SJCRH30 (cell line): ENCODE measurements around the gene PDPK1. TPM values are rescaled to one million over a fixed set of nuclear protein-coding genes. Genes with fewer than 3 reads are reported as not detected.

Experiments
- DNase-seq, 2 experiments: peaks; one replicate each; pipeline ENCODE4 v3.0.0-alpha.2; 2015 to 2020
- H3K27ac ChIP-seq: fragments of 250-450 bp; sonication (Bioruptor Pico); 2 replicates; pipeline ENCODE4 v1.5.1; 2020; ENCODE audit warnings: mild to moderate bottlenecking, moderate library complexity
- H3K27me3 ChIP-seq: fragments of 250-450 bp; sonication (Bioruptor Pico); 2 replicates; pipeline ENCODE4 v1.5.1; 2020; ENCODE audit warnings: mild to moderate bottlenecking, moderate library complexity
- H3K36me3 ChIP-seq: fragments of 250-450 bp; sonication (Bioruptor Pico); 2 replicates; pipeline ENCODE4 v1.5.1; 2020; ENCODE audit warnings: mild to moderate bottlenecking, moderate library complexity
- H3K4me1 ChIP-seq: fragments of 250-450 bp; sonication (Bioruptor Pico); 2 replicates; pipeline ENCODE4 v1.5.1; 2020; ENCODE audit warnings: mild to moderate bottlenecking, moderate library complexity
- H3K4me3 ChIP-seq: fragments of 250-450 bp; sonication (Bioruptor Pico); 2 replicates; pipeline ENCODE4 v1.5.1; 2020; ENCODE audit warnings: mild to moderate bottlenecking, moderate library complexity
- H3K9me3 ChIP-seq: fragments of 250-450 bp; sonication (Bioruptor Pico); replicated peaks from 2 replicates; pipeline ENCODE4 v1.5.1; 2020; ENCODE audit warnings: mild to moderate bottlenecking, moderate library complexity
- total RNA-seq: library from RNA; depleted of rRNA; stranded (reverse); fragments of >200 nt; shearing (Covaris generic); gene quantifications from 2 replicates; pipeline ENCODE4 v1.2.3, GENCODE V29; 2014

PDPK1 gene
- total RNA-seq, 1 experiment from 2014 or later: 27.9 TPM

DNA sequence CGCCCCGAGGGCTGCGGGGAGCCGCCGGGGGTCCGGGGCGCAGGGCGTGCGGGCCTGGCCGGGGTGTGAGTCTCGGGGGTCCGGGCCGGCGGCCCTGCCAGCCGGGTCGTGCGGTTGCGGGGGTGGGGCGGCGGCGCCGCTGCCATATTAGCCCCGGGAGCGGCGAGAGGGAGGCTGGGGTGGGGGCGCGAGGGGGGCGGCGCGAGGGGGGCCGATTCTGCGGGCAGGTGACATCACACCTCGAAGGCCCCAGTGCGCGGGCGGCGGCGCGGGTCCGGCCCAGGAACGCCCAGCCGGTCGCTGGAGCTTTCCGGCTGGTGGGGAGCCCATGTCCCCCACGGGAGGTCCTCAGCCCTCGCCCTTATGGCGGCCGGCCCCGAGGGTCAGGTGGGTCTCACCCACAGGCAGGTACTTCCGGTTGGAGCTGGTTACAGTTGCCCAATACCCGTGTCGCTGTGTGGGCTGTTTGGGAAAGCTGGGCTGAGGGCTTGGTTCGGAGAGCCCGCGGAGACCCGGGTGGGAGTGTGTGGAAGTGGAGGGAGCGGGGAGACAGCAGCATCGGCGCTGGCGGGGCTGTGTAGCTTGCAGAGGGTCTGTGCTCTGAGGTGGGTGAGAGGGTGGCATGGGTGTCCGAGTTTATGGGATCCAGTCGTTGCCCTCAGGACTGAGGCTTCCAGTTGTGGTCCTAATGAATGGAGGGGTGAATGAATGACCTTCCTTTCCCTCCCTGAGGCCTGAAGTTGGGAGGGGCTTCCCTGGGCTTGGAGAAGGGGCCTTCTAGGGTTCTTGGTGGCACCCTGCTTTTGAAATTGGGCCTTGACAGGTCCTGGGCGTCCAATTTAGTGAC lies 23.3 kb upstream of the PDPK1 start:
- H3K36me3 ChIP-seq: no peaks in the 10 kb centered on the region
- H3K9me3 ChIP-seq: no peaks in the 10 kb centered on the region
- no peaks in the 10 kb centered on the region for H3K27me3 ChIP-seq
- peak overlapping the region; percentile 69; the same call in 1 of the 2 replicates for H3K27ac ChIP-seq
- no peak for DNase-seq
- peak overlapping the region; percentile 83 for H3K4me3 ChIP-seq
- H3K4me1 ChIP-seq: peaks cover 12% of the 10 kb centered on the region; the same call in 1 of the 2 replicates

DNA sequence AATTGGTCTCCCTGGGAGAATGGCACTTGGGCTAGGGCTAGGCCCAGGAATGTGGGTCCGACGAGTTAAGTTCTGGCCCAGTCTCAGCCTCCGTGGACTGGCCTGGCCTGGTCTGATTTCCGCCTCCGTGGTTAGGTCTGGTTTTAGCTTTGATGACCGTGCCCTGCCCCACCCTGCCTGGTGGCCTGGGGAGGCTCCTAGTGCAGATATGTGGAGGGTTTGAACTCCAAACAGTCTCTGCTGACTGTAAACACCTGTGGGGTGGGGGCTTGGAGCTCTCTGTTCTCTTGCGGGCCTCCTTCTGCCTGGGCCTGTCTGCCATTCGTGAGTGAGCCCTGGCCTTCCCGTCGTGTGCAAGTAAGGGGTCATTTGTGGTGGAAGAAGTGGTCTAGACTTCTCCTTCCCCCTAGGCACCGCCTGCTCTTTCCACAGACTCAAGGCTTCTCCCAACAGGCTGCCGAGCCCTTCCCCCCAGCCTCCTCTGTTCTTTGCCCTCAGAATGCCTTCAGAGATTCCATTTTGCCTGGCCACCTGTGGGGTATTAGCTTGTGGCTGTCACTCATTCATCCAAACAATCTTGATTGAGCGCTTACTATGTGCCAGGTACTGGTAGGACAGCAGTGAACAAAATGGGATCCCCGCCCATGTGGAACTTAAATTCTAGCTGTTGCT lies 22.5 kb upstream of the PDPK1 start:
- Histone ChIP-seq H3K4me3 (peak overlapping the region; percentile 83), H3K4me1 (peaks cover 12% of the 10 kb centered on the region; the same call in 1 of the 2 replicates), H3K27me3 (no peaks in the 10 kb centered on the region), H3K27ac (no peak overlapping the region), H3K36me3 (no peaks in the 10 kb centered on the region), H3K9me3 (no peaks in the 10 kb centered on the region)
- no peak for DNase-seq

- no peak for DNase-seq
- Histone ChIP-seq H3K4me1 (peaks cover 12% of the 10 kb centered on the region; the same call in 1 of the 2 replicates), H3K36me3 (no peaks in the 10 kb centered on the region), H3K9me3 (no peaks in the 10 kb centered on the region), H3K27me3 (no peaks in the 10 kb centered on the region), H3K4me3 (no peak overlapping the region), H3K27ac (no peak overlapping the region)
Measured at GRCh38 chr16:2516391-2517240, 21.2 kb upstream of the PDPK1 start.

- H3K27ac ChIP-seq: no peak overlapping the region
- H3K4me1 ChIP-seq: peaks cover 11% of the 10 kb centered on the region; the same call in 1 of the 2 replicates
- H3K4me3 ChIP-seq: no peak overlapping the region
- DNase-seq: no peak
- H3K36me3 ChIP-seq: no peaks in the 10 kb centered on the region
- H3K27me3 ChIP-seq: no peaks in the 10 kb centered on the region
- H3K9me3 ChIP-seq: no peaks in the 10 kb centered on the region
Measured at GRCh38 chr16:2517954-2518605, 19.7 kb upstream of the PDPK1 start.

GRCh38 chr16:2518823-2519710 lies 18.8 kb upstream of the PDPK1 start:
- no peaks in the 10 kb centered on the region for H3K27me3 ChIP-seq
- no peak for DNase-seq
- no peak overlapping the region for H3K27ac ChIP-seq
- H3K36me3 ChIP-seq: no peaks in the 10 kb centered on the region
- H3K4me1 ChIP-seq: peaks cover 9% of the 10 kb centered on the region; the same call in 1 of the 2 replicates
- no peak overlapping the region for H3K4me3 ChIP-seq
- H3K9me3 ChIP-seq: no peaks in the 10 kb centered on the region

DNA sequence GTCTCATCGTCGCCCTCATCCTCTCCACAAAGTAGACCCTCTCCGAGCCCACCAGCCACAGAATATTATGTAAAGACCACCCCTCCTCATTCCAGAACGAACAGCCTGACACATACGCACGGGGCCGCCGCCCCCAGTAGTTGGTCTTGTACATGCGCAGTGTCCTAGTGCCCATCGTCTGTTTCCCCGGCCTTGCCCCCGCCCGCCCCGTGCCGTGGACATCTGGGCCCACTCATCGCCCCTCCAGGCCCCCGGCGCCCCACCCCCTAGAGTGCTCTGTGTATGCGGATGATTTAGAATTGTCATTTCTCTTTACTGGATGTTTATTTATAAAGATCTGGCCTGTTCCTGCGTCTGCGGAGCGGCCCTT lies 18.1 kb upstream of the PDPK1 start:
- Histone ChIP-seq H3K27me3 (no peaks in the 10 kb centered on the region), H3K9me3 (no peaks in the 10 kb centered on the region), H3K27ac (no peak overlapping the region), H3K4me3 (peak overlapping the region; percentile 75; the same call in 1 of the 2 replicates), H3K4me1 (peaks cover 9% of the 10 kb centered on the region; the same call in 1 of the 2 replicates), H3K36me3 (no peaks in the 10 kb centered on the region)
- DNase-seq: no peak

DNA sequence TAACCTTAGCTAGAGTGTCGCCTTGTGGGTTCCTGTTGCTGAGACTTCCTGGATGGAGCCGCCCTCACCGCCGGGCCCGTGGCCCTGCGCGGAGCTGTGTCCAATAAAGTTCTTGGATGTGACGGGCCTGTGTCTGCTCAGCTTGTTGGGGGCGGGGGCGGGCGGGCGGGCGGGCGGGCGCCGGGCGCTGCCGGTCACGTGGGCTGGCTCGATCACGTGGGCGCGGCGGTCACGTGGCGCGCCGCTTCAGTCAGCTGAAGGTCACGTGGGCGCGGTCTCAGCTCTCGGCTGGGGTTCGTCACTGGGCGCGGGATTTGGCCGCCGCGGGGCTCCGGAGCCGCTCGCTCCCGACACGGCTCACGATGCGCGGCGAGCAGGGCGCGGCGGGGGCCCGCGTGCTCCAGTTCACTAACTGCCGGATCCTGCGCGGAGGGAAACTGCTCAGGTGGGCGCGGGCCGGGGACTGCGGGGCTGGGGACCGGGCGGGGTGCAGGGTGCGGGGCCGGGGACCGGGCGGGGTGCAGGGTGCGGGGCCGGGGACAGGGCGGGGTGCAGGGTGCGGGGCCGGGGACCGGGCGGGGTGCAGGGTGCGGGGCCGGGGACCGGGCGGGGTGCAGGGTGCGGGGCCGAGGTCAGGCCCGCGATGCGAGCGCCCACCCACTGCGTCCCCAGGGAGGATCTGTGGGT lies 17.6 kb upstream of the PDPK1 start, which contains the start of gene AMDHD2:
TSS of gene AMDHD2 (plus strand) at position 275 of the 687 bp plus-strand sequence. CDS start at position 363, 88 bp downstream.
- no peaks in the 10 kb centered on the region for H3K27me3 ChIP-seq
- H3K9me3 ChIP-seq: no peaks in the 10 kb centered on the region
- H3K4me3 ChIP-seq: peak within 1 kb of the TSS; percentile 75
- H3K27ac ChIP-seq: no peak within 1 kb of the TSS
- no peaks in the 10 kb centered on the region for H3K36me3 ChIP-seq
- peaks cover 4% of the 10 kb centered on the region; the same call in 1 of the 2 replicates for H3K4me1 ChIP-seq
- peak; percentile 87 to 88 for DNase-seq

DNA sequence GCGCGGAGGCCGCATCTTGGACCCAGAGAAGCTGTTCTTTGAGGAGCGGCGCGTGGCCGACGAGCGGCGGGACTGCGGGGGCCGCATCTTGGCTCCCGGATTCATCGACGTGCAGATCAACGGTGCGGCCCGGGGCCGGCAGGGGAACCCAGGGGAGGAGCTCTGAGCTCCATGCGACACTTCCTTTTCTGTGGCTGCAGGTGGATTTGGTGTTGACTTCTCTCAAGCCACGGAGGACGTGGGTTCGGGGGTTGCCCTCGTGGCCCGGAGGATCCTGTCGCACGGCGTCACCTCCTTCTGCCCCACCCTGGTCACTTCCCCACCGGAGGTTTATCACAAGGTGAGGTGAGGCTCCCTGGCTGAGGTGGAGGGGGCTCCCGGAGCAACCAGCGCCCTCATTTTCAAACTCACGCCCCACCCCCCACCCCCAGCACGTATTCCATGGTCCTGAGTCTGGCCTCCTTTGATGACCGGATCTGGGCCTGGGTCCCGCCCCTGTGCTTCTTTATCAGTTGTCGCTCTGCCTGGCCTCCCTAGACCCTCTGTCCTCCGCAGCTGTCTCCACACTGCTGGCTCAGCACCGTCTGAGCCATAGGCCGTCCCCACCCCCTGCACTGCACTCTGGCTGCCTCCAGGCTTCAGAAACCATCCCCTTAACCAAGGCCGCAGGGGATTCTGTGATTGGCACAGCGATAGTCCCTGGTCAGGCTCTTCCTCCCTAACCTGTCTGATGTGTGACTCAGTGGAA lies 16.9 kb upstream of the PDPK1 start:
- no peaks in the 10 kb centered on the region for H3K27me3 ChIP-seq
- H3K9me3 ChIP-seq: no peaks in the 10 kb centered on the region
- no peaks in the 10 kb centered on the region for H3K36me3 ChIP-seq
- DNase-seq: no peak
- H3K4me1 ChIP-seq: no peaks in the 10 kb centered on the region
- H3K27ac ChIP-seq: no peak overlapping the region
- peak overlapping the region; percentile 75 for H3K4me3 ChIP-seq

- no peaks in the 10 kb centered on the region for H3K9me3 ChIP-seq
- no peak overlapping the region for H3K4me3 ChIP-seq
- no peak for DNase-seq
- no peaks in the 10 kb centered on the region for H3K4me1 ChIP-seq
- no peaks in the 10 kb centered on the region for H3K27me3 ChIP-seq
- H3K27ac ChIP-seq: no peak overlapping the region
- no peaks in the 10 kb centered on the region for H3K36me3 ChIP-seq
Measured at GRCh38 chr16:2523801-2524231, 14.0 kb upstream of the PDPK1 start.

- no peaks in the 10 kb centered on the region for H3K36me3 ChIP-seq
- DNase-seq: no peak
Measured at GRCh38 chr16:2524339-2524938, 13.4 kb upstream of the PDPK1 start.

GRCh38 chr16:2526135-2526534 lies 11.7 kb upstream of the PDPK1 start:
- Histone ChIP-seq H3K27ac (no peak overlapping the region), H3K36me3 (no peaks in the 10 kb centered on the region), H3K4me1 (no peaks in the 10 kb centered on the region), H3K4me3 (no peak overlapping the region), H3K9me3 (no peaks in the 10 kb centered on the region), H3K27me3 (no peaks in the 10 kb centered on the region)
- peak in 1 of 2 experiments; percentile 1 for DNase-seq

More at GRCh38 chr16:2524339-2524938, 13.4 kb upstream of the PDPK1 start:
- H3K27ac ChIP-seq: no peak overlapping the region
- no peaks in the 10 kb centered on the region for H3K9me3 ChIP-seq
- no peak overlapping the region for H3K4me3 ChIP-seq
- no peaks in the 10 kb centered on the region for H3K27me3 ChIP-seq
- no peaks in the 10 kb centered on the region for H3K4me1 ChIP-seq
